K562 (cell line): Measurements from ENCODE around the gene AGAP1. TPM values are rescaled to one million over a fixed set of nuclear protein-coding genes. Genes with fewer than 3 reads are reported as not detected.

Experiments used
- ATAC-seq: fragments of 200-7000 bp; cut with Tn5 transposase; 3 replicates; pipeline ENCODE4 v1.9.1; 2020; ENCODE audit warnings: moderate library complexity
- BruUV-seq: library from RNA; stranded (reverse); fragments of 400-500 nt; replicated peaks from 2 replicates; lab custom pipeline; 2021; lab: Mats Ljungman, UMichigan
- CTCF ChIA-PET: fragments of 300-600 bp; formaldehyde crosslinking; extraction: SDS; loops from one replicate; lab custom pipeline; 2021; ENCODE audit warnings: low intra/inter-chr PET ratio; lab: Yijun Ruan, JAX
- POLR2A ChIA-PET: fragments of 300-600, 350-650 bp; sonication (Branson Sonifier 250); formaldehyde crosslinking; extraction: SDS; loops from one replicate; lab custom pipeline; 2021; ENCODE audit warnings: antibody characterized with exemption, inconsistent platforms; lab: Yijun Ruan, JAX
- DNase-seq, 4 experiments: peaks; one replicate each; pipeline versions ENCODE4 v3.0.0 to v3.0.0-alpha.2; 2011 to 2018; ENCODE audit warnings: low spot score in 3 of 4, mixed read lengths in 3 of 4; ENCODE audit errors: extremely low read depth in 1 of 4
- FAIRE-seq: peaks from 2 replicates; lab custom pipeline; 2011; peaks lifted over from hg19 to GRCh38; lab: Jason Lieb, UNC
- H2AFZ ChIP-seq: 2 replicates; pipeline ENCODE4 v1.6.0; 2011; ENCODE audit warnings: low read depth, low read length, control low read depth, inconsistent platforms
- H3K27ac ChIP-seq: fragments of 200-600 bp; 3 replicates; pipeline ENCODE4 v1.8.0; 2011; ENCODE audit warnings: low read depth, mild to moderate bottlenecking, control low read depth, inconsistent platforms, low read length, moderate library complexity, mixed read lengths; ENCODE audit errors: extremely low read depth
- H3K27me3 ChIP-seq, 2 experiments: fragments of 300-600 bp in 1 of 2; 2 replicates in 1 of 2; 3 replicates in 1 of 2; pipeline versions ENCODE4 v1.6.0 to v1.8.0; 2011; ENCODE audit warnings: inconsistent platforms in 2 of 2, low read length in 2 of 2, mild to moderate bottlenecking in 1 of 2, mixed read lengths in 1 of 2, moderate library complexity in 1 of 2; ENCODE audit not compliant: control insufficient read depth in 2 of 2, insufficient read depth in 2 of 2
- H3K36me3 ChIP-seq: fragments of 300-600 bp; 3 replicates; pipeline ENCODE4 v1.8.0; 2011; ENCODE audit warnings: mild to moderate bottlenecking, low read length, inconsistent platforms; ENCODE audit not compliant: control insufficient read depth, insufficient read depth
- H3K4me1 ChIP-seq, 2 experiments: fragments of 200-600 bp in 1 of 2; replicated peaks in 1 of 2; 2 replicates in 1 of 2; 3 replicates in 1 of 2; pipeline versions ENCODE4 v1.5.1 to v1.8.0; 2011; ENCODE audit warnings: inconsistent platforms in 2 of 2, low read length in 2 of 2, mild to moderate bottlenecking in 1 of 2, mixed read lengths in 1 of 2, moderate library complexity in 1 of 2; ENCODE audit not compliant: control insufficient read depth in 2 of 2, insufficient read depth in 2 of 2
- H3K4me2 ChIP-seq: 2 replicates; pipeline ENCODE4 v1.6.1; 2011; ENCODE audit warnings: low read length, control low read depth, inconsistent platforms, mixed read lengths; ENCODE audit not compliant: insufficient read depth
- H3K4me3 ChIP-seq: fragments of 200-600 bp; sonication (generic), shearing (Covaris generic); 2 replicates; pipeline ENCODE4 v1.5.1; 2016; ENCODE audit warnings: control low read depth, inconsistent platforms
- H3K79me2 ChIP-seq: fragments of 200-600 bp; 3 replicates; pipeline ENCODE4 v1.8.0; 2011; ENCODE audit warnings: low read length, inconsistent platforms; ENCODE audit not compliant: control insufficient read depth, insufficient read depth
- H3K9ac ChIP-seq, 2 experiments: 2 replicates each; pipeline versions ENCODE4 v1.6.0 to v1.6.1; 2011; ENCODE audit warnings: low read depth in 2 of 2, low read length in 2 of 2, control low read depth in 1 of 2, inconsistent platforms in 1 of 2, mild to moderate bottlenecking in 1 of 2, mixed read lengths in 1 of 2; ENCODE audit not compliant: insufficient read depth in 1 of 2
- H3K9me1 ChIP-seq: one replicate; pipeline ENCODE4 v1.6.0; 2011; ENCODE audit warnings: inconsistent platforms, mild to moderate bottlenecking, low read length, moderate library complexity; ENCODE audit not compliant: control insufficient read depth, insufficient read depth
- H3K9me3 ChIP-seq: replicated peaks from 2 replicates; pipeline ENCODE4 v1.5.1; 2011; ENCODE audit warnings: low read depth, low read length, inconsistent platforms; ENCODE audit not compliant: control insufficient read depth, insufficient read depth
- H4K20me1 ChIP-seq: replicated peaks from 2 replicates; pipeline ENCODE4 v1.6.1; 2011; ENCODE audit warnings: low read length, inconsistent platforms, mixed read lengths; ENCODE audit not compliant: control insufficient read depth, insufficient read depth
- CBX3 ChIP-seq, 2 experiments: IDR thresholded peaks; 1 replicate in 1 of 2; 2 replicates in 1 of 2; pipeline ENCODE4 v1.6.1; 2012; ENCODE audit warnings: inconsistent platforms in 2 of 2, low read length in 2 of 2, borderline replicate concordance in 1 of 2, control low read depth in 1 of 2
- E2F3 ChIP-seq: fragments of 250-450 bp; sonication (Bioruptor Pico); IDR thresholded peaks from 2 replicates; pipeline ENCODE4 v1.4.0; 2020; ENCODE audit warnings: mild to moderate bottlenecking
- NR4A1 ChIP-seq, 2 experiments: fragments of 250-450 bp in 1 of 2; fragments of 450-650 bp in 1 of 2; sonication (Bioruptor Pico) in 1 of 2; IDR thresholded peaks; 2 replicates each; pipeline versions ENCODE4 v1.4.0 to v1.6.1; 2016 to 2020; ENCODE audit warnings: mild to moderate bottlenecking in 2 of 2, missing compliant biosample characterization in 1 of 2, missing genetic modification characterization in 1 of 2, moderate library complexity in 1 of 2
- RBM34 ChIP-seq: fragments of 200-400 bp; formaldehyde crosslinking; IDR thresholded peaks from 2 replicates; pipeline ENCODE4 v1.6.1; 2018; ENCODE audit warnings: low read length, borderline replicate concordance; ENCODE audit not compliant: insufficient read depth
- ZKSCAN3 ChIP-seq: fragments of 250-450 bp; sonication (Bioruptor Pico); IDR thresholded peaks from 2 replicates; pipeline ENCODE4 v1.4.0; 2020
- ZNF12 ChIP-seq: sonication (generic); formaldehyde crosslinking; IDR thresholded peaks from 2 replicates; pipeline ENCODE4 v1.4.0; 2020; ENCODE audit warnings: mild to moderate bottlenecking, missing genetic modification reagents
- ZNF507 ChIP-seq: conservative IDR thresholded peaks from 2 replicates; pipeline ENCODE4 v1.6.1; 2017; ENCODE audit warnings: missing genetic modification characterization, missing compliant biosample characterization
- WGBS: fragments of 100-300 bp; shearing (Covaris generic); methylation state at CpG from one replicate; pipeline ENCODE4 v1.1.6; 2016; ENCODE audit warnings: low coverage, mixed read lengths; ENCODE audit not compliant: insufficient coverage; ENCODE audit errors: missing lambda C conversion rate; 5-methylcytosine and 5-hydroxymethylcytosine counted together
- in situ Hi-C: fragments of 300-500 bp; cut with MboI; formaldehyde crosslinking; loops from 4 replicates; pipeline ENCODE4 v1.15.0; 2018; ENCODE audit warnings: inconsistent platforms, mixed read lengths
- intact Hi-C: fragments of 100-400 bp; cut with micrococcal nuclease; formaldehyde crosslinking; loops from 2 replicates; pipeline ENCODE4 v1.14.2; 2022
- polyA plus RNA-seq, 8 experiments: library from polyadenylated mRNA; depleted of rRNA in 4 of 8; stranded (reverse) in 5 of 8; unstranded in 3 of 8; fragments of >200 nt; fragmentation: Nextera tagmentation in 2 of 8; fragmentation: Illumina TruSeq in 1 of 8; extraction: Ambion mirVana in 2 of 8; extraction: Trizol in 1 of 8; gene quantifications; 2 replicates each; pipeline versions ENCODE4 v1.2.1 to v1.2.3, GENCODE V29; 2011 to 2014; ENCODE audit warnings: inconsistent platforms in 1 of 8, missing spikeins in 1 of 8
- total RNA-seq, 7 experiments: library from RNA; depleted of rRNA in 6 of 7; stranded (reverse); fragments of >200 nt in 6 of 7; fragmentation: Illumina TruSeq in 2 of 7; extraction: Trizol in 2 of 7; gene quantifications; 2 replicates each; pipeline versions ENCODE4 v1.2.1 to v1.2.3, GENCODE V29; 2011 to 2021; ENCODE audit warnings: low replicate concordance in 1 of 7

AGAP1 gene
- total and polyA plus RNA-seq, 9 of the 15 experiments (the other 6 are each of a cell fraction or from before 2014, with no cell fraction given), result 1.3 to 24.0 (median 10.6) TPM

- intact Hi-C loops (no loop called here), in situ Hi-C loops (no loop called here)
- no peaks in the 10 kb centered on the region for H3K79me2 ChIP-seq
- no peak for DNase-seq
- peak; percentile 77; the same call in 1 of the 2 replicates for TF ChIP-seq ZNF12 (CRISPR knock-in tag)
- TF ChIP-seq RBM34, result no peak
- H2AFZ ChIP-seq, result no peak overlapping the region
- no peak overlapping the region for H3K27ac ChIP-seq
- H3K9ac ChIP-seq, result no peak overlapping the region
- no peak for ATAC-seq
- no peak overlapping the region for H3K4me2 ChIP-seq
- H4K20me1 ChIP-seq, result no peaks in the 10 kb centered on the region
- no peaks in the 10 kb centered on the region for H3K27me3 ChIP-seq
- WGBS, result 68% methylated on average over 3 of the region's 3 CpGs
- no peaks in the 10 kb centered on the region for H3K9me3 ChIP-seq
- FAIRE-seq, result no peak
- CTCF ChIA-PET, result no interaction called here
- no peaks in the 10 kb centered on the region for H3K36me3 ChIP-seq
- no peaks in the 10 kb centered on the region for H3K9me1 ChIP-seq
- no TSS peak for BruUV-seq
- H3K4me3 ChIP-seq, result no peak overlapping the region
- POLR2A ChIA-PET, result interaction anchor here (1.2 kb wide), 1 partner anchor 38 kb away, joined by 4 read pairs; no protein-coding TSS in a partner anchor
- H3K4me1 ChIP-seq, result peaks cover 0 to 4% of the 10 kb centered on the region in 2 experiments; a peak in 2 of 5 replicates
Measured at GRCh38 chr2:236080412-236080811, 586.6 kb downstream of the AGAP1 start.

DNA sequence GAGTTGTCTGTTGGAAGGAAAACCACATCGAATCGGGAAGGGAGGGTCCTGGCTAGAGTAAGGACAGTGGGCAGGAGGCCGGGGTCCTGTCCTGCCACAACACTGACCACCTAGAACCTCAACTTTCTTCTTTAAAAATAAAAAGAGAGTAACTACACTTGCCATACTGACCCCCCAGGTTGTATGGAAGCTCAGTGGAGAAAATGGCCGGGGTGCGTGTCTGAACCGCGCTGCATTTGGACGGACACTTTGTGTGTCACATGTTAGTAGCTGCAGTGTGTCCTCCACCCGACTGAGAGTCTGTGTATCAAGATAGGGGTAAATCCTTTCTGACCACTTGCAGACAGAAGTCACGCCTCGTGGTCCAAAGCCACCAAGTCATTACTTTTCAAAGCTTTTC lies 587.3 kb downstream of the AGAP1 start:
- in situ Hi-C loops, result no loop called here
- no peak for FAIRE-seq
- DNase-seq, result no peak

More for the DNA sequence above, 587.3 kb downstream of the AGAP1 start:
- H3K79me2 ChIP-seq, result no peaks in the 10 kb centered on the region
- H3K4me2 ChIP-seq, result no peak overlapping the region
- no peaks in the 10 kb centered on the region for H3K27me3 ChIP-seq
- no peaks in the 10 kb centered on the region for H3K9me3 ChIP-seq
- no peak overlapping the region for H3K9ac ChIP-seq
- H4K20me1 ChIP-seq, result no peaks in the 10 kb centered on the region
- H3K4me1 ChIP-seq, result no peaks in the 10 kb centered on the region; a peak in 1 of 5 replicates
- intact Hi-C loops, result no loop called here
- TF ChIP-seq CBX3 (IDR thresholded peaks at IDR 0.05; ENCODE audit: borderline replicate concordance in 1 of 2, low read length in 2 of 2) (no peak), ZNF507 (tag) (no peak), NR4A1 (CRISPR knock-in tag; IDR thresholded peaks at IDR 0.05) (no peak), NR4A1 (tag; IDR thresholded peaks at IDR 0.05) (no peak), ZKSCAN3 (no peak), E2F3 (CRISPR knock-in tag) (no peak)
- H3K27ac ChIP-seq, result no peak overlapping the region
- H3K9me1 ChIP-seq, result no peaks in the 10 kb centered on the region
- BruUV-seq, result no TSS peak
- H2AFZ ChIP-seq, result no peak overlapping the region
- ATAC-seq, result no peak
- WGBS, result 49% methylated on average over 4 of the region's 11 CpGs
- ChIA-PET CTCF (no interaction called here), POLR2A (no interaction called here)
- H3K36me3 ChIP-seq, result no peaks in the 10 kb centered on the region
- H3K4me3 ChIP-seq, result no peak overlapping the region
